Transverse colon (tissue), 4 donors: ENCODE measurements around the gene SOHLH1.

Source experiments
- CTCF ChIP-seq, 5 experiments: fragments of 200-600 bp in 3 of 5; fragments of 450-650 bp in 2 of 5; sonication (generic) in 3 of 5; IDR thresholded peaks; 1 replicate in 2 of 5; 2 replicates in 3 of 5; pipeline ENCODE4 v1.5.1; 2016 to 2017; ENCODE audit warnings: antibody characterized with exemption in 5 of 5, inconsistent platforms in 3 of 5, mild to moderate bottlenecking in 2 of 5, moderate library complexity in 1 of 5
- EP300 ChIP-seq: sonication (generic); formaldehyde crosslinking; IDR thresholded peaks from one replicate; pipeline ENCODE4 v1.6.1; 2017; ENCODE audit warnings: antibody characterized with exemption, low read depth
- POLR2AphosphoS5 ChIP-seq, 3 donors: sonication (generic); formaldehyde crosslinking; IDR thresholded peaks; one replicate each; pipeline ENCODE4 v1.6.1; 2016; ENCODE audit warnings: antibody characterized with exemption in 3 of 3

DNA sequence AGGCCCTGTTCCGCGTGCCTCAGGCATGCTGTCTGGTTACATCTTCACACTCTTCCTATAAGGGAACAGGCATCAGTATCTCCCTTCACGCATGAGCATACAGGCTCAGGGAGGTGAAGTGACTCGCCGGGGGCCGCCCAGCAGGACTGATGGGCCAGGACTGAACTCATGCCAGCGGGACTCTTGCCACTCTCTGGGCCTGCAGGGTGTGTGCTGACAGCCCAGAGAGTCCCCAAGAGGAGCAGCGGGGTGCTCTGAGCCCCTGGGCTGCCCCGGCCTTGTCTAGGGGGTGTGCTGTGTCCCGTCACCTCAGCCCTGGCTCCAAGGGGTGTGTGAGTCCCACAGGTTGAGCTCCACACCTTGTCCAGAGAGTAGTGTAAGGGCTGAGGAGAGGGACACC lies 12.6 kb upstream of the SOHLH1 start:
- no peak for TF ChIP-seq POLR2AphosphoS5 (IDR thresholded peaks at IDR 0.05)
- TF ChIP-seq CTCF (IDR thresholded peaks at IDR 0.05), result no peak
- no peak for TF ChIP-seq EP300
